VCaP (cell line): ENCODE data around the gene HDDC3.
A peak's percentile ranks its signal among the peaks of the same experiment; 100 is the strongest.

Experiments used
- H3K27ac ChIP-seq: fragments of 450-650 bp; 2 replicates; pipeline ENCODE4 v1.5.1; 2017
- CTCF ChIP-seq: fragments of 450-650 bp; conservative IDR thresholded peaks from 2 replicates; pipeline ENCODE4 v1.5.1; 2017; ENCODE audit warnings: mild to moderate bottlenecking, moderate library complexity

The HDDC3 gene

GRCh38 chr15:90889736-90890456 is 42.5 kb downstream of the HDDC3 start:
- no peak overlapping the region for H3K27ac ChIP-seq
- TF ChIP-seq CTCF = no peak

- H3K27ac ChIP-seq = no peak overlapping the region
- TF ChIP-seq CTCF = no peak
Observed at GRCh38 chr15:90889313-90889730, 43.0 kb downstream of the HDDC3 start.

- no peak for TF ChIP-seq CTCF
- no peak overlapping the region for H3K27ac ChIP-seq
Observed at GRCh38 chr15:90887037-90887481, 45.3 kb downstream of the HDDC3 start.

GRCh38 chr15:90886291-90886614 is 46.1 kb downstream of the HDDC3 start:
- no peak overlapping the region for H3K27ac ChIP-seq
- peak; percentile 52 for TF ChIP-seq CTCF

- peak; percentile 100 for TF ChIP-seq CTCF
- H3K27ac ChIP-seq = peak overlapping the region; percentile 83
Observed at GRCh38 chr15:90885432-90886290, 46.7 kb downstream of the HDDC3 start.

- no peak for TF ChIP-seq CTCF
- H3K27ac ChIP-seq = peak overlapping the region; percentile 83
Observed at GRCh38 chr15:90884719-90885431, 47.5 kb downstream of the HDDC3 start.
